GM18499 (cell line): Measurements from ENCODE around the gene TAF6L.
A peak's percentile ranks its signal among the peaks of the same experiment; 100 is the strongest.
"Not testable (repeated sequence)": the region's sequence is repeated elsewhere in the genome, so short reads cannot be mapped to it uniquely, and the experiment has no call there.

Experiments
- ATAC-seq: cut with Tn5 transposase; IDR thresholded peaks from one replicate; pipeline ENCODE4 v1.9.1; 2021; ENCODE audit warnings: moderate number of reproducible peaks; ENCODE audit not compliant: insufficient read depth, unreplicated experiment

The TAF6L gene

GRCh38 chr11:62799486-62799885 is 28.3 kb downstream of the TAF6L start:
- no peak for ATAC-seq

- no peak for ATAC-seq
Observed at GRCh38 chr11:62801071-62801470, 29.9 kb downstream of the TAF6L start.

- ATAC-seq: no peak
Observed at GRCh38 chr11:62804310-62805075, 33.3 kb downstream of the TAF6L start.

GRCh38 chr11:62805076-62805892 is 34.1 kb downstream of the TAF6L start, which contains the start of gene NXF1:
Gene NXF1 (minus strand): TSS chr11:62805440. CDS start chr11:62805356, 84 bp downstream.
- peak; percentile 56 for ATAC-seq

- ATAC-seq: no peak
Observed at GRCh38 chr11:62805961-62806441, 34.8 kb downstream of the TAF6L start.

GRCh38 chr11:62806611-62807121 is 35.5 kb downstream of the TAF6L start:
- ATAC-seq: no peak

GRCh38 chr11:62810748-62811147 is 39.6 kb downstream of the TAF6L start:
- ATAC-seq: no peak

GRCh38 chr11:62811659-62812058 is 40.5 kb downstream of the TAF6L start:
- no peak for ATAC-seq

GRCh38 chr11:62816557-62816956 is 45.4 kb downstream of the TAF6L start:
- no peak for ATAC-seq

- ATAC-seq: no peak
Observed at GRCh38 chr11:62817129-62817528, 45.9 kb downstream of the TAF6L start.

GRCh38 chr11:62823677-62824076 is 52.5 kb downstream of the TAF6L start:
- no peak for ATAC-seq

GRCh38 chr11:62828130-62828529 is 56.9 kb downstream of the TAF6L start:
- not testable (repeated sequence) for ATAC-seq

GRCh38 chr11:62830904-62831519 is 59.8 kb downstream of the TAF6L start:
- peak; percentile 3 for ATAC-seq

GRCh38 chr11:62831520-62832335 is 60.5 kb downstream of the TAF6L start, which contains the start of gene STX5:
Gene STX5 (minus strand): TSS chr11:62832051. CDS start chr11:62831243, 808 bp downstream.
- ATAC-seq: peak; percentile 56

GRCh38 chr11:62832336-62833234 is 61.4 kb downstream of the TAF6L start, which contains the start of gene TEX54:
Gene TEX54 (minus strand): TSS chr11:62832841.
- no peak for ATAC-seq

- no peak for ATAC-seq
Observed at GRCh38 chr11:62835336-62835735, 64.1 kb downstream of the TAF6L start.
